Activated CD8-positive, alpha-beta T cell treated with anti-CD3 and anti-CD28 coated beads for 36 hours (primary cell): ENCODE results near the gene MYO18A. TPM values are rescaled to one million over a fixed set of nuclear protein-coding genes. Genes with fewer than 3 reads are reported as not detected.
A peak's percentile ranks its signal among the peaks of the same experiment; 100 is the strongest.

Source experiments
- ATAC-seq: fragments of 200-7000 bp; cut with Tn5 transposase; one replicate; pipeline ENCODE4 v1.10.0; 2021; ENCODE audit warnings: mild to moderate bottlenecking, moderate library complexity
- CTCF ChIA-PET: fragments of 350-600 bp; sonication (Branson Sonifier 250); formaldehyde crosslinking; loops from one replicate; lab custom pipeline; 2021; ENCODE audit warnings: antibody characterized with exemption; lab: Charles Lee
- POLR2A ChIA-PET: fragments of 350-600 bp; sonication (Branson Sonifier 250); formaldehyde crosslinking; loops from one replicate; lab custom pipeline; 2021; ENCODE audit warnings: antibody characterized with exemption; lab: Charles Lee
- DNase-seq: peaks from one replicate; pipeline ENCODE4 v3.0.0-alpha.2; 2020
- H3K27ac Mint-ChIP-seq: one replicate; pipeline ENCODE4 v1.8.0; 2021; ENCODE audit warnings: mild to moderate bottlenecking, mixed read lengths
- H3K27me3 Mint-ChIP-seq: one replicate; pipeline ENCODE4 v1.8.0; 2021; ENCODE audit warnings: mixed read lengths
- H3K36me3 Mint-ChIP-seq: one replicate; pipeline ENCODE4 v1.8.0; 2021; ENCODE audit warnings: low read depth, mixed read lengths
- H3K4me1 Mint-ChIP-seq: one replicate; pipeline ENCODE4 v1.8.0; 2021; ENCODE audit warnings: low read depth, mixed read lengths
- H3K4me3 Mint-ChIP-seq: one replicate; pipeline ENCODE4 v1.8.0; 2021; ENCODE audit warnings: mild to moderate bottlenecking, moderate library complexity, mixed read lengths
- H3K9me3 Mint-ChIP-seq: one replicate; pipeline ENCODE4 v1.8.0; 2021; ENCODE audit warnings: mixed read lengths
- intact Hi-C: fragments of 100-400 bp; cut with micrococcal nuclease; formaldehyde crosslinking; loops from one replicate; pipeline ENCODE4 v1.10.0; 2022
- total RNA-seq, 2 experiments: library from RNA; stranded (reverse); gene quantifications; one replicate each; pipeline ENCODE4 v1.2.3, GENCODE V29; 2021
- TF ChIP-seq, protein P1 (sequence below): fragments of 200-600 bp; IDR thresholded peaks from one replicate; pipeline ENCODE4 v1.8.0; 2022; ENCODE audit warnings: antibody characterized with exemption, mild to moderate bottlenecking

Gene MYO18A
- total RNA-seq, 2 experiments from 2014 or later, result 27.5 to 29.4 TPM

DNA sequence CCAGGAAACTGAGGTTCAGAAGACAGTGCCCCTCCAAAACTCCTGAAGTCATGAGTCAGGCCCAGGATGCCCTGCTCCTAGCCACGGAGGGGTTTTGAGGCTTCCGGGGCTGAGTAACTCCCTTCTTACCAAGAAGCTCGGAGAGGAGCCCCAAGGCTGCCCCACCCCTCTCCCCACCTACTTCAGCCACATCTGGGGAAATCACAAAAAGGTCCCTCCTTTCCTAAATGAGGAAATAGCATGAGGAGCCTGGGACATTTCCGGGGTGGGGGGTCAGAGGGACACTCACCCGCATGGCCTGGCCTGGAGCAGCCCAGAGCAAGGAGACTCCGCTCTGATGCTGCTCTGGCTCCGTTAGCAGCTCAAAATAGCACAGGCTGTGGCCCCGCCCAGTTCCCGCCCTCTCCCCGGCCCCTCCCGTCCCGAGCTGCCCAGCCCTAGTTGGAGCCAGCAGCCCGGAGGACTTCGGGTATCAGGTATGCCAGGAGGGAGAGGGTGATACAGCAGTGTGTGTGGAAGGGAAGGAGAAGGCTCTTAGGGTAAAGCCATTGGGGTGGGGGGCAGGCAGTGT, 40.1 kb downstream of the MYO18A start:
- ATAC-seq (peak; percentile 74), DNase-seq (peak; percentile 96)
- no peaks in the 10 kb centered on the region for H3K36me3 Mint-ChIP-seq
- TF ChIP-seq, protein P1, sequence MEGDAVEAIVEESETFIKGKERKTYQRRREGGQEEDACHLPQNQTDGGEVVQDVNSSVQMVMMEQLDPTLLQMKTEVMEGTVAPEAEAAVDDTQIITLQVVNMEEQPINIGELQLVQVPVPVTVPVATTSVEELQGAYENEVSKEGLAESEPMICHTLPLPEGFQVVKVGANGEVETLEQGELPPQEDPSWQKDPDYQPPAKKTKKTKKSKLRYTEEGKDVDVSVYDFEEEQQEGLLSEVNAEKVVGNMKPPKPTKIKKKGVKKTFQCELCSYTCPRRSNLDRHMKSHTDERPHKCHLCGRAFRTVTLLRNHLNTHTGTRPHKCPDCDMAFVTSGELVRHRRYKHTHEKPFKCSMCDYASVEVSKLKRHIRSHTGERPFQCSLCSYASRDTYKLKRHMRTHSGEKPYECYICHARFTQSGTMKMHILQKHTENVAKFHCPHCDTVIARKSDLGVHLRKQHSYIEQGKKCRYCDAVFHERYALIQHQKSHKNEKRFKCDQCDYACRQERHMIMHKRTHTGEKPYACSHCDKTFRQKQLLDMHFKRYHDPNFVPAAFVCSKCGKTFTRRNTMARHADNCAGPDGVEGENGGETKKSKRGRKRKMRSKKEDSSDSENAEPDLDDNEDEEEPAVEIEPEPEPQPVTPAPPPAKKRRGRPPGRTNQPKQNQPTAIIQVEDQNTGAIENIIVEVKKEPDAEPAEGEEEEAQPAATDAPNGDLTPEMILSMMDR, result no peak
- CTCF ChIA-PET, result interaction anchor here (0.7 to 27.4 kb wide), 12 partner anchors 8 to 413 kb away, joined by 3 to 609 read pairs (median 4); partner anchors contain the start of gene MYO18A
- intact Hi-C loops, result no loop called here
- H3K27ac Mint-ChIP-seq, result peak overlapping the region; percentile 99
- H3K4me3 Mint-ChIP-seq, result peak overlapping the region; percentile 92
- no peaks in the 10 kb centered on the region for H3K9me3 Mint-ChIP-seq
- peaks cover 62% of the 10 kb centered on the region for H3K4me1 Mint-ChIP-seq
- H3K27me3 Mint-ChIP-seq, result no peaks in the 10 kb centered on the region
- POLR2A ChIA-PET, result interaction anchor here (0.5 to 4.1 kb wide), 13 partner anchors 8 to 190 kb away, joined by 3 to 22 read pairs (median 4); partner anchors contain the start of gene MYO18A

- peaks cover 58% of the 10 kb centered on the region for H3K4me1 Mint-ChIP-seq
These were observed 41.1 kb downstream of the MYO18A start for GRCh38 chr17:29138971-29139691.

DNA sequence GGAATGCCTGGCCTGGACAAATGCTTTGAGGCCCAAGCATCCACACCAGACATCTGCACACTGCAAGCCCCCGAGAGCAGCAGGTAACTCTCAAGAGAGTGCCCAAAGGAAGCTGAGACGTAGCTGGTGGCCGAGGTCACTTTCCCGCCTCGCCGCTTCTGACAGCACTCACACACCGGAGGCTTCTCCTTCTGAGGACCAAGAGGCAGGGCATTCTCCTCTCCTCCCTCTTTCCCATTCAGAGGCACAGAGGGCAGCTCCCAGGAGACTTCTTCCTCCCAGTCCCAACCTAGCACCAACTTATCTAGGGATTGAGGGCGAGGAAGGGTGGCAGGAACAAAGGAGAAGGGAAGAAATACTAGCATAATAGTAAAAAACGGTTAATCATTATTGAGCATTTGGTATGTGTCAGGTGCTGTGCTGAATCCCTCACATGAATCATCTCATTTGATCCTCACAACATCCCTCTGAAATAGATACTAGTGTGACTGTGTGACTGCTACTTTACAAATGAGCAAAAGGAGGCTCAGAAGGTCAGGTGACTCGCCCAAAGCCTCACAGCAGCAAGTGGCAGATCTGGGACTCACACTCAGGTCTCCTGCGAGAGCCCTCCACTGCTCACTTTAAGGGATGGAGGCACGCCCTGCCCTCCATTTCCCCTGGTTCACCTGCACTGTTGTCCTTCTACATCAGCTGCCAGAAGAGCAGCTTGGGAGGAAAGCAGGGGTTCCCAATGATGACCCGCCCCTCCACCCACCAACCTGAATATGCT, 41.8 kb downstream of the MYO18A start:
- peak; percentile 65 for ATAC-seq

More at GRCh38 chr17:29138971-29139691, 41.1 kb downstream of the MYO18A start:
- Mint-ChIP-seq H3K36me3 (no peaks in the 10 kb centered on the region), H3K27ac (peak overlapping the region; percentile 99), H3K4me3 (peak overlapping the region; percentile 92), H3K9me3 (no peaks in the 10 kb centered on the region), H3K27me3 (no peaks in the 10 kb centered on the region)
- ChIA-PET POLR2A (interaction anchor here (0.5 to 4.1 kb wide), 12 partner anchors 7 to 286 kb away, joined by 3 to 22 read pairs (median 4); partner anchors contain the start of gene MYO18A), CTCF (interaction anchor here (1.0 to 27.4 kb wide), 9 partner anchors 9 to 412 kb away, joined by 3 to 609 read pairs (median 9); partner anchors contain the start of gene MYO18A)
- intact Hi-C loops, result no loop called here
- DNase-seq, result peak; percentile 68
- ATAC-seq, result peak; percentile 10
- TF ChIP-seq, protein P1, result no peak

DNA sequence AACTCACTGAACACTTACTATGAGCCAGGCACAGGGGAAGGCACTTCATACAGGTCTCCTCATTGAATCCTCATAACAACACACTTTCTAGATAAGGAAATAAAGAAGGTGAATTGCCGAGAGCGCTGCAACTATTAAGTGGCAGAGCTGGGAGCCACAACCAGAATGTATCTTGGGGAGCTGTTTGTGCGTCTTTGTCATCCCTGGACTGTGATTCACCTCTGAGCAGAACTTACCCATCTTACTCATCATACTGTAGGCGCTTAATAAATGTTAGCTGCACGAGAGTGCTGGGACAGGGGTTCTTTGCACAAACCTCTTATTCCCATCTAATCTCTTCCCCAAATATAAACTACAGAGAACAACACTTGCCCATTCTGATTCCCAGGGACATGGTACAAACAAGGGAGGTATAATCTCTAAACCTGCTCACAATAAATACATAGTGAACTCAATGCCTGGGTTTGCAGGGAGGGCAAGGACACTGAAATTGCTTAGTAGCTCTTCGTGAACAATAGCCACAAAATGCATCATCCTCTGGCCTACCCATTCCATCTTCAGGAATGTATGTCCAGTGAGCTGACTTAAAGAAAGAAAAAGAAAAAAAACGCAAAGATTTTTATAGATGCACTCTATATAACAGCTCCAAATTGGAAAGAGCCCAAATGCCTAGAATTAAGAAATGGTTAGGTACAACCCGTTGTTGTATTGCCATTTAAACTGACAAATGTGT, 43.0 kb downstream of the MYO18A start:
- ChIA-PET CTCF (interaction anchor here (0.7 to 27.4 kb wide), 11 partner anchors 8 to 410 kb away, joined by 3 to 609 read pairs (median 6); partner anchors contain the start of gene MYO18A), POLR2A (interaction anchor here (0.8 to 4.1 kb wide), 7 partner anchors 9 to 157 kb away, joined by 3 to 18 read pairs (median 4); partner anchors contain the start of gene NUFIP2)
- H3K27ac Mint-ChIP-seq, result peak overlapping the region; percentile 99
- H3K4me1 Mint-ChIP-seq, result peaks cover 63% of the 10 kb centered on the region
- DNase-seq (peak; percentile 47), ATAC-seq (no peak)
- no peaks in the 10 kb centered on the region for H3K27me3 Mint-ChIP-seq
- no peak overlapping the region for H3K4me3 Mint-ChIP-seq
- TF ChIP-seq, protein P1, result no peak
- H3K36me3 Mint-ChIP-seq, result no peaks in the 10 kb centered on the region
- intact Hi-C loops, result no loop called here
- no peaks in the 10 kb centered on the region for H3K9me3 Mint-ChIP-seq

More for the DNA sequence above, 41.8 kb downstream of the MYO18A start:
- Mint-ChIP-seq H3K27me3 (no peaks in the 10 kb centered on the region), H3K27ac (peak overlapping the region; percentile 99), H3K4me1 (peaks cover 55% of the 10 kb centered on the region), H3K9me3 (no peaks in the 10 kb centered on the region), H3K36me3 (no peaks in the 10 kb centered on the region), H3K4me3 (peak overlapping the region; percentile 92)
- TF ChIP-seq, protein P1, result no peak
- ChIA-PET CTCF (interaction anchor here (1.0 to 27.4 kb wide), 8 partner anchors 10 to 232 kb away, joined by 3 to 609 read pairs (median 12); partner anchors contain the start of gene MYO18A), POLR2A (interaction anchor here (0.5 to 4.1 kb wide), 9 partner anchors 10 to 285 kb away, joined by 3 to 22 read pairs (median 4); no protein-coding TSS in a partner anchor)
- peak; percentile 88 for DNase-seq
- intact Hi-C loops, result no loop called here
